HG03565 (cell line): Measurements from ENCODE around the gene AURKA.
"Not testable (repeated sequence)": the region's sequence is repeated elsewhere in the genome, so short reads cannot be mapped to it uniquely, and the experiment has no call there.

Experiments used
- ATAC-seq: cut with Tn5 transposase; IDR thresholded peaks from one replicate; pipeline ENCODE4 v1.9.1; 2021; ENCODE audit warnings: mild to moderate bottlenecking, moderate library complexity; ENCODE audit not compliant: unreplicated experiment

The AURKA gene

DNA sequence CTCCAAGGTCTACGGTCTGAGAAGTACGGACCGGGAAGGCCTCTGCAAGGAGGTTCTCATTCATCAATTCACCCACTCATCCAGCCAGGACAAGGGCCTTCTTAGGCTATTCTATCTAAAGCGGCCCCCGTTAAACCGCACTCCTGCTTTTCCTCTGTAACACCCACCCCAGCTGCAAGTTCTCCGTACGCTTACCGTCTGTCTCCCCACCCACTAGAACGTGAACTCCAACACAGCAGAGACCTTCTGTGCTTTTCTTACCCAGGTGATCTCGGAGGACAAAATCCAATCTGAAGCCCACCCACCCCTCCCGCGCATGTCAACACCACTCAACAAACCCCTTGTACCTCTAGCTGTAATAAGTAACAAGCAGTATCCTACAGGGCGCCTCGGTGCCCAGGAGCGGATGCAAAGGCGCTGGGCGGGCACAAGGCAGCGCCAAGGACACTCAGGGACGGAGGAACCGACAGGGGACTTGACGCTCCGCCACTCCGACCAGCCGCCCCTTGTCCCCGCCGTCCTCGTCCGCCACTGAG is 351 bp downstream of the AURKA start:
- ATAC-seq = no peak

DNA sequence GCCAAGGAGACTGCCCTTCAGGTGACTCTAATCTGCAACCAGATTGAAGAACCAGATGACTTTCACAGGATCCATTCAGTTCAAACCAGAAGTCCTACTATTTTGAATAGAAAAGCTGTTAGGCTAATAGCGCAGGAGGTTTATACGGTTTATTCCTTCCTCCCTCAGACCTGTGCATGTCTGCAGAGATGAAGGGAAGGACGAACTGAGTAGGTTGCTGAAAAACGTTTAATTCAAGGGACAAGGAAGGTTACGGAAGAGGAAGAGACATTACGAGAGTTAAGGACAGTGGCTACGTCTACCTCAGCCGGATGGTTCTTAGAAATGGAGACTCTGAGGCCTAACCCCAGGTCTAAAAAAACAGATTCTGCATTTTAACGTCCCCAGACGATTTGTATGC is 978 bp downstream of the AURKA start:
- ATAC-seq = no peak

DNA sequence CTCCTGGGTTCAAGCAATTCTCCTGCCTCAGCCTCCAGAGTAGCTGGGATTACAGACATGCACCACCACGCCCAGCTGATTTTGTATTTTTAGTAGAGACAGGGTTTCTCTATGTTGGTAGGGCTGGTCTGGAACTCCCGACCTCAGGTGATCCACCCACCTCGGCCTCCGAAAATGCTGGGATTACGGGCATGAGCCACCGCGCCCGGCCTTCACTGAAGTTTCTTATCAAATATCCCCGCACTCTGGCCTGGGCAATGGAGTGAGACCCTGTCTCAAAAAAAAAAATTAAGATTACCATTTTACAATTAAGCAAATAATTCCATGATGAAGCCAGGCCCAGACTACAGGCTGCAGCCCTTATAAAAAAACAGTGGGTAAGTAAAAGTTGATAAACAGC is 1.6 kb downstream of the AURKA start:
- not testable (repeated sequence) for ATAC-seq

DNA sequence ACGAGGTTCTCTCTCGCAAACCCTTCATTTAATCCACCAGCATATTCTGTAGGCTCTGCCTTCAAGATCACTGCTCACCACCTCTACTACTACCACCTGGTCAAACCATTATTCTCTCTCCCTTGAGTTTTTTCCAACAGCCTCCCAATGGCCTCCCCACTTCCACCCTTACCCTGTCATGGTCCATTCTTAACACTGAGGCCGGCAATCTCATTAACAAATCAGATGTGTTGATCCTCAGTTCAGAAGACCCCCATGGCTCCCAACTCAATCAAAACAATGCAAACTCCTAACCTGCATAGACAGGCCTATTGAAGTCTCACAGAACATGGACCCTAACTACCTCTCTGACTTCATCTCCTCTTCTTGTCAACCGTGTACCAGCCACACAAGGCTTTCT is 2.2 kb downstream of the AURKA start:
- no peak for ATAC-seq

DNA sequence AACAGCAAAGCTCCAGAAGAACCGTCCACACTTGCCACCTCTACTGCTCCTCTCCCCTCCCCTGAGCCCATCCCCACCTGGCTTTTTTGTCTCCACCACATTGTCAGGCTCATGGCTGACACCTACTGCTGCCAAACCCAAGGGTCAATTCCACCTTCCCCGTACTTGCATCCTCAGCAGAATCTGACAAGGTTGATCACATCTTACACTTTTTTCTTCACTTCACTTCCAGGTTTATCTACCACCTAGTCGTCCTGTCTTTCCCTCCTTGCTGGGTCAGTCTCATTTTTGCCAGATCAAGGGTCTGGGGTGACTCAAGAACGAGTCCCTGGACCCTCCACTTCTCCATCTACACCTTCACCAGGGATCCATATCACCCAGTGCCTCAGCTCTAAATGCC is 3.1 kb downstream of the AURKA start:
- no peak for ATAC-seq

DNA sequence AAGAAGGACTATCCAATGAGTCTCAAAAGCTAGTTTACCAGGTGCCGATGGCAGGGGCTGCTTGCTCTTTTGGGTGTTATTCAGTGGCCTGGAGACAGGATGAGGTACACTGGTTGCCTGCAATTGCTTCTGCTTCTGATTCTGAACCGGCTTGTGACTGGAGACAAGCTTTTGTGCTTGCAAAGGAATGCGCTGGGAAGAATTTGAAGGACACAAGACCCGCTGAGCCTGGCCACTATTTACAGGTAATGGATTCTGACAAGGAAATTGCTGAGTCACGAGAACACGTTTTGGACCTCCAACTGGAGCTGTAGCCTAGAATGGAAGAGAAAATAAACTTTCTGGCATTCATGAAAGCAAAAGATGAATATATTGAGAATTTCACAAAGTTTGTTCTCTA is 5.8 kb downstream of the AURKA start:
- no peak for ATAC-seq

DNA sequence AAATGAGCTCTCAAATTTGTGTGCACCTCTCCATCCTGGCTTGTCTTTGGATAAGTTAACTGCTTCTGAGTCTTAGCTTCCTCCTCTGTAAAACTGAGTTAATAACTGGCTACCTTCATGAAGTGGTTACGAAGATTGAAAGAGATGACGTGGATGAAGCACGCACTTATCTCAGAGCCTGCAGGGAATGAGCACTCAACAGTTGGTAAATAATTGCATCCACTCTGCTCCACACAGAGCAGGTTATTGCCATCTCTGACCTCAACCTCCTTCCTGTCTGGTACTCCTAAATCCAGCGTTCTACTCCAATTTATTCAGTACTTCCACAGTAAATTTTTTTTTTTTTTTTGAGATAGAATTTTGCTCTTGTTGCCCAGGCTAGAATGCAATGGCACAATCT is 6.9 kb downstream of the AURKA start:
- ATAC-seq = no peak

DNA sequence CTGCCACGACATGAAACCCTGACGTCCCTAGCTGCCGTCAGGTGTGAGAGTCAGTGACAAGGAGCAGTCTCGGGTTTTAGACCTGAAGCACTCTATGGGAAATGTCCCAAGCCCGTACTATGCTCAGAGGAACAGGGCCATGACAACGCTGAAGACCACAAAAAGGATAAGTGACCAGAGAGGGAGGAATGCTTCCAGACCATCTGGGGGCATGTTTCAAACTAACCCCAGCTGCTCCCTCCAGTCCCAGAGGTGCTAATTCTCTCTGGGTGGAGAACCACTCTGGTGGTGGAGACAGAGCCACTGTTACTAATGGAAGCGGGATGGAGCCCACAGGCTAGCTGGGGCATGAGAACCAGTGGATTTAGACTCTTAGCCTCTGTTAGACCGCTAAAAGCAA is 8.7 kb downstream of the AURKA start:
- no peak for ATAC-seq

DNA sequence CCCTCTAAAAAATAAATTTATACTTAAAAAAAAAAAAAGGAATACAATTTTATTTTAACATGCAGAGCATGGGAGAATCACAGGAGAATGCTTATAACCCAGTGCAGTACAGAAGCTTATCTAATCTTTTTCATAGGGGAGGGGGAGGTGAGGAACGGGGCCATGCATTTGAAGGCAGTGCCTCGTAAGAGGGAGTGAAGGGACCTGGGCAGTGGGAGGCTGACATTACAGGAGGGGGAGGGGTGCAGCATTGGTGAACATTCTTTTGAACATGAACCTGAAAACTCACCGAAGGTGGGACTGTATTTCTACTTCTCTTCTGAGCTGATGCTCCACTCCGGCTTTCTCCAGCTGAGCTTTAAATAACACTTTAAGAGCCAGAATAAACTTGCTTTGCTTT is 9.3 kb downstream of the AURKA start:
- ATAC-seq = no peak

DNA sequence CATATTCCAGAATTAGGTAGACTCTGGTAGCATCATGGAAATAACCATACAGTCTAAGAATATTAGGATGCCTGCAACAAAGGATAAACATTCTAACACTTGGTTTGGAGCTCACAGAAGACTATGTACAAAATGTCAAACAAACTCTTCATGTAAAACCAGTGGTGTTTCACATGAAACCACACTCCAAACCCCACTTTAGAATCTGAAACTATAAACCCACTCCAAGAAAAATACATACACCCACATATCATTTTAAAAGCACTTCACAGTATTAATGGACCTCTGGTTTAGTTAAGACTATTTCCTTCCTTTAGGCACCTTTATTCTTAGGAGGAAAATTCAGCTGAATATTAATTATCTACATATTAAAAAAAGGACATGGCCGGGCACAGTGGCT is 10.5 kb downstream of the AURKA start:
- ATAC-seq = peak; percentile 76

DNA sequence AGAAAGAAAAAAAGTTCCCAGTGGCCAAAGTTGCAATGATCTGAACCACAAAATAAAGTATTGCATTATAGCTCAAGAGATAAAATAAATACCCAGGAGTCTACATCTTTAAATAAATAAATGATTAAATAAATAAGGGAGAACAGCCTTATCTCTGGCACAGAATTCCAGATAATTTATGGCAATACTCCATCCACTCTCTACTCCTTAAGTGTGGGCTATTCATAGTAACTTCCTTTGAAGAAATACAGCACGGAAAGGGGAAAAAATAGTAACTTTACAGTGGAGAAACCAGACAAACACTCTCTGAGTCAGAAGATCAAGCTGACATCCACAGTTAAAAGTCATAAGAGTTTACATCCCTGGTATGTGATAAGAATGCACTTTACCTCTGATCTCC is 11.6 kb downstream of the AURKA start:
- ATAC-seq = no peak

DNA sequence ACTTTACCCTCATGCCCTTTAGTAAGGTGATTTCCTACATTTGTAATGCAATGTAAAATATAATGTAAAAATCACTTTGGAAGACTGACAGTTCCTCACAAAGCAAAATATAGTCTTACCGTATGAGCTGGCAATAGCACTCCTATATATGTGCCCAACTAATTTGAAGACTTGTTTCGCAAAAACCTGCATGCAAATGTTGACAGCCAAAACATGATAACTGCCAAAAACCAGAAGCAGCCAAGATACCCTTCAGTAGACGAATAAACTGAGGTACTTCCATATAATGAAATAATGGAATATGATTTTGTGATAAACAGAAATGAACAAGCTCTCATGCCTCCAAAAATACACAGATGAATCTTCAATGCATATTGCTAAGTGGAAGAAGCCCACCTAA is 13.6 kb downstream of the AURKA start:
- no peak for ATAC-seq

DNA sequence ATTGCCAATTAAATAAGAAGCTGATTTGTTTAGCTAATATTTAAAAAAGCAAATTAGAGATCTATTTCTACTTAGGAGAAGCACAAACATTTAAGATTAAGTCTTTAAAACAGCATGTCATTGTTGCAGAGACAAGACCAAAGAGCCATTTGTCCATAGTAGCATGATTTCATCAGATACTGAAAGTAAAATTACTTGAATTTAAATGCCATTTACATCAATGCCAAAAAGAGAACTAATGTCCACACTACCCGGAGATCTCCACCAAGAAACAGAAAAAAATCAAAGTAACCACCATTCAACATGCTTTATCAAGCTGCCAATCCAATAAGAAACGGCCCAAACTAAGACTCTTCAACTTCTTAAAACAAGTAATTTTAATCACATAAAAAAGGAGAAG is 15.7 kb downstream of the AURKA start:
- no peak for ATAC-seq

DNA sequence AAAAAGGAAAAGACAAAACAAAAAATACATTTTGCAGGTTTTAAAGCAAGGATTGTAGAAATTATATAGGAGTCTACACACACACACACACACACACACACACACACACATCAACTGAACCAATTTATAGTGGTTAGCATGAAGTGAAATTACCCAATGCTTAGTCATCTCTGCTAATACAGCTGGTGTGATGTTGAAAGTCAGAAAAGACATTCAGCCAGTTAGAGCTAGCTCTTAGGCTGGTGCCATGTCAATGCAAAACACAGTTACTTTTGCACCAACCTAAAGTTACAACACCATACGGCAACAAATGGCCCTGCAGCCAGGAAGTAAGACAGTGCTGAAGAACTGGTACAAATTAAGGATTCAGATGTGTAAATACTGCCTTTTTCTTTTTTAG is 18.1 kb downstream of the AURKA start:
- peak; percentile 71 for ATAC-seq

DNA sequence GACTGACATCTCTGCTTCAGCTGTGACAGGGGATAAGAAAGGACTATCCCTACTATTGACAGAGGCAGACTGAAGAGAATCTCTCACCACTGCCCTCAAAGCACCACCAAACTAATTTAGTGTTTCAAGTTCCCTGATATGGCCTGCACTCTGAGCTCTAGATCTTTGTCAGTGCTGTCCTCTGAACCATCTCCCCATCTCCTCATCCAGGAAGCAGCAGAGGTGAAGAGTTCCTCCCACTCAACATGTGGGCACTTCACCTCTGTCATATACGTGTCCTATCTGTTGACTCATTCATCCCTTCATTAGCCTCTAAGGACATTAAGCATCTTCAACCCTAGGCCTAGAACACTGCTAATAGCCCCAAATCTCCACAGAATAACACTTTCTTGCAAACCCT is 19.2 kb downstream of the AURKA start:
- ATAC-seq = no peak

DNA sequence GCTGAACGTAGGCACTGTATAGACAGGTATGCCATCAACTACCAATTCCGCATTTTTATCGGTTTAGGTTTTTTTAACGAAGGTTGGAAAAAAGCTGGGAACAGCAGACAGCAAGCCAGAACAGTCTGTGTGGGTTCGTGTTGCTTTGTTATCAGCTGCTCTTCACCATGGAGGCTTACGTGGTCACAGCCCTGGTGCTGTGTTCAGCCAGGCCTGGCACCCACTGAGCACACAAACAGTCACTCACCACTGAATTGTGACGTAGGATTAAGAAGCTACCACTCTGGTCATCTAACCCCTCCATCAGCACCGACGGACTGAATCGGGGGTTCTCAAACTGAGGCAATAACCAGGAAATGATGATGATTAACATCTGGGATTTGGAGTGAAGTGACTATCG is 20.0 kb downstream of the AURKA start:
- no peak for ATAC-seq

DNA sequence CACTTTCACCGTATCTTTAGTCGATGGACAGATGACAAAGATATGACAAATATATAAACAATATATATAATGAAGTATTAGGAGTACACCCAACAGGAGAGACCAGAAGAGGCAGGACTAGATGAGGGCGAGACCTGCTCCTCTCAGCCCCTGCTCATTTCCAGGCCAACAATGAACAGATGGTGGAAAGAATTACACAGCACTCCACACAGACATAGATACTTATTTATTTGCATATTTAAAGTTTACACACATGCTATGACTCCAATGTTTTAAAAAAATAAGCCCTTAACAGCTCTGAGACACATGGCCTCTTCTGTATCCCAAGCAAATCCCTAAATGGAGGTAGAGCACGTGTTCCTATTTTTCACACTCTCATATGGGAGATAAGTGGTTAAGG is 22.8 kb downstream of the AURKA start:
- no peak for ATAC-seq

DNA sequence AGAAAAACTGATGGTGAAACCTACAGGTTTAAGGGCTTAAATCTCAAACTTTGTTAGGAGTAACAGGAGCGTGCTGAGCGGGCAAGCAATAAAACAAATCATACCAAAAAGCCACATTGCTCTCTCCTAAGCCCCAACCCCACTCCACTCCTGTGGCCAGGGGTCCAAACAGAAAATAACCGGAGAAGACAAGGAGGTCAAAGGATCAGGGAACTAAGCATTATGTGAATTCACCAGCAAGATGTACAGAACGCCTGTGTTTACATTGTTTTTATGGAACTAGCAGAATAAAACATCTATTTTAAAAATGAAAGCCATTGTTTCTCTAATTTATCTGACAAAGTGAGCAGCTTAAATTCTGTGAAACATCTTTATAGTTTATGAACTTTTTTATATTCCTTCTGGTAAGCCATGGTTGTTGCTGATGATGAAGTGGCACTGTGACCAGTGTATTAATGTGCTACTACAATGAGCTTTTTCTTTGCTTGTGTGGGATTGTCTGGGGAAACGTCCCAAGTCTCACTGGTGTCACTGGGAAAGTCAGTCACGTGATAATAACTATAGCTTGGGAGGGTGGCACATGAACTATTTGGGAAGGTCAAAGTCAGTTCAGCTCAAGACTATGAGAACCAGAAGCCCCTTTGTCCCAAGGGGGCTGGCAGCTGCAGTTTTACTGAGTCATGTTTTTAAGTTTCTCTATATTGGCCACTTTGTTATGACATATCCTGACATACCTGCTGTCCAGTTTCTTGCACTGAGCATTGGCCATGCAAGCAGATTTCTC is 23.5 kb downstream of the AURKA start:
- no peak for ATAC-seq

DNA sequence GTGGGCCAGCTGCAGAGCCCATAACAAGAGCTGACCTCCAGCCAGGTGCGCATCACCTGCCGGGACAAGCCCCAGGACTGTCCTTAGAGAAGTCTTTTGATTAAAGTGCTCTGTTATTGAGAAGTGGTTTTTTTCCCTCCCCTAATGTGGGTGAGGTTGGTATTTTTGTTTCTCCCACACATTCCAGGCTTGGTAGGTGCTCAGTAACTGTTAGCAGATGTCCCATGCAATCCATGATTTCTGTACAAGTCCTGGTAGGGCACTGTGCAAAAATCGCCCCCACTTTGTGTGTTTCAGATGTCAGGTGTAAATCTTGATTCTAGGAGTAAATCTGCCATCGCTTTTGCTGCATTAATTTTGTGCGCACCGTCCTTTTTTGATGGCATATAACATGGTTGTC is 28.5 kb downstream of the AURKA start:
- ATAC-seq = no peak

DNA sequence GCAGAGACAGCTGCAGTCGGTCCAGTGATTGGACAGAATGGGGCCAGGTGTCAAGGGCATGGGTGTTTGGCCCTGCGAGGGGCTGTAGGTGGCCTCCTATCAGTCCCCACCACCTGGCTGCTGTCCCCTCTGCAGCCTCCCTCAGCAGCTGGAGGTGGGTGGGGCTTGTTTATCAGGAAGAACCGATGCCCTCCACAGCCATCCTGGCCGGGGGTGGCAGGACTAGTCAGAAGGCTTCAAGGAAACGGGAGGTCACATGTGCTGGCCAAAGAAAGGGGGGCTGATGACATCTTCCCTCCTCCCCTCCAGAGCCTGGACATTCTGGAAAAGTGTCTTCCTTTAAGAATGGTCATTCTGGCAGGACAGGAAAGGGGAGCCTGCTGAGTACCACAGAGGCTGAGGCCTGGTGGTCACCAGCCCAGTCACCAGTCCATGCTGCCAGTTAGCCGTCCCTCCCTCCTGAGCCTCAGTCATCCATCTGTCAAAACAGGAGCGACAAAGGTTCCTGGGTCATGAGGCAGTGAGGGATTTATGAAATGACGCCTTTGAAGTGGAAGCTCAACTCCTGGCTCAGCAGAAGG is 29.1 kb downstream of the AURKA start:
- no peak for ATAC-seq

DNA sequence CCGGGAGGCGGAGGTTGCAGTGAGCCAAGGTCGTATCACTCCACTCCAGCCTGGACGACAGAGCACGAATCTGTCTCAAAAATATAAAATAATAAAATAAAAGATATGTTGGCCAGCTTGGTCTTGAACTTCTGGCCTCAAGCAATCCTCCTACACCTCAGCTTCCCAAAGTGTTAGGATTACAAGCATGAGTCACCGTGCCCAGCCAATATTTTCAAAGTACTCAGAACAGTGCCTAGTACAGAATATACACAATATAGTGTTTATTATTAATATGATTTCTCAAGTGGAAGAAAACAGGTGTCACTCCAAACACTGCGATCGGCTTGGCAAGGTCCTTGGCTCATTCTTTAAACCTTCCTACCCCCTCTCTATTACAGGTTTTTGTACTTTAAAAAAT is 30.1 kb downstream of the AURKA start:
- ATAC-seq = no peak

DNA sequence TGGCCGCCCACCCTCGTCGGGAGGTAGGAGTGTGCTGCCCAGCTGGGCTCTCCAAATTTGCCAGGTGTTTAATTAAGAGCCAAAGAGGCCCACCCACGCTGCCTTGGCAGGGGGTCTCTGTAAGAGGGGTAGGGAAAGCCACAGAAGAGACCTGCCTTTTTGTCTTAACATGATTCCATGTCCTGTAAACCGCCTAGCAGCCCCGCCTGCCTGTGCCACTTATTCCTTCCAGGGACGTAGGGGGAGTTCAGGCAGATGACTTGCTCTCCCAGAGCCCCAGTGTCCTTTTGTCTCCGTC is 31.2 kb downstream of the AURKA start:
- no peak for ATAC-seq
